AG04450 (cell line): ENCODE measurements around the gene MCOLN2. TPM values are rescaled to one million over a fixed set of nuclear protein-coding genes. Genes with fewer than 3 reads are reported as not detected.
"Not testable (repeated sequence)": the region's sequence is repeated elsewhere in the genome, so short reads cannot be mapped to it uniquely, and the experiment has no call there.

ENCODE experiments used
- CTCF ChIA-PET: fragments of 300-600, 350-600 bp; formaldehyde crosslinking; extraction: SDS; loops from one replicate; lab custom pipeline; 2022; ENCODE audit warnings: antibody characterized with exemption, inconsistent platforms; lab: Charles Lee
- POLR2A ChIA-PET: fragments of 350-600 bp; formaldehyde crosslinking; extraction: SDS; loops from one replicate; lab custom pipeline; 2021; ENCODE audit warnings: antibody characterized with exemption, inconsistent platforms; lab: Yijun Ruan, JAX
- DNase-seq: peaks from one replicate; pipeline ENCODE4 v3.0.0-alpha.2; 2011; ENCODE audit warnings: low read depth, low spot score
- H3K27ac ChIP-seq: one replicate; pipeline ENCODE4 v1.5.1; 2012; ENCODE audit warnings: low read depth, low read length, control low read depth
- H3K27me3 ChIP-seq: one replicate; pipeline ENCODE4 v1.6.0; 2012; ENCODE audit warnings: low read length; ENCODE audit not compliant: control insufficient read depth, insufficient read depth
- H3K4me3 ChIP-seq: 2 replicates; pipeline ENCODE4 v1.5.1; 2011; ENCODE audit warnings: mild to moderate bottlenecking, low read depth, low read length, control low read depth
- H3K9me3 ChIP-seq: 2 replicates; pipeline ENCODE4 v1.5.1; 2012; ENCODE audit warnings: low read length; ENCODE audit not compliant: control insufficient read depth, insufficient read depth
- CTCF ChIP-seq: IDR thresholded peaks from 2 replicates; pipeline ENCODE4 v1.5.1; 2011; ENCODE audit warnings: low read depth, low read length, control low read depth, inconsistent platforms
- polyA plus RNA-seq: library from polyadenylated mRNA; depleted of rRNA; stranded (reverse); fragments of >200 nt; gene quantifications from 2 replicates; pipeline ENCODE4 v1.2.3, GENCODE V29; 2011

MCOLN2 gene
- polyA plus RNA-seq, 1 experiment, result 0.37 TPM

DNA sequence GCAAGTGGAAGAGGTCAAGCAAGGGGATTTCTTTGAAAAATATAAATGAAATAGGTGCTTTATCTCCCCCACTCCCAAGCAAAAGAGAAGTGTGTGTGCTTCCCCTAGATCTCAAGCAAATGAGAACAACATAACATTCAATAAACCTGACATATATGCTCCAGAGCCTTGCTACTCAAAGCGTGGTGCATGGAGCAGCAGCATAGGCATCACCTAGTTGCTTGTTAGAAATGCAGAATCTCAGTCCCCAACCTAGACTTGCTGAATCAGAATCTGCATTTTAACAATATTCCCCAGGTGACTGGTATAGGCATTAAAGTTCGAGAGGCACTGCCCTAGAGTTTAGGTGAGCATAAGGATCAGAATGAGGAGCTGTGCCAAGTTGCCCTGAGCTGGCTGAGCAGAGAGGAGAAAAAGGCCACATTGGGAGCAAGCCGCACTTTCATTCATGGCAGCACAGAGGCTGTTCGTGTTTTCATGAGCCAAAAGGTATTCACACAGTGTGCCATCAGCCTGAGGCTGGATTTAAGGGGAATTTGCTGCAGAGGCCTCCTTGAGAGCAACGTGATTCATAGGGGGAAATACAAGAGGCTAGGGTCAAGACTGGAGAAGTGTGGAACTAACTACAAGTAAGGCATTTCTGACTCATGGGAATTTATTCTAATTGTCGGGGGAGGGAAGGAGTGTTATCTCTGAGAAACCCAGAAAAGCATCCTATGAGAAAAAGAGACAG is 89.7 kb downstream of the MCOLN2 start:
- ChIA-PET POLR2A (no interaction called here), CTCF (no interaction called here)
- Histone ChIP-seq H3K27ac (no peak overlapping the region), H3K9me3 (no peaks in the 10 kb centered on the region), H3K27me3 (no peaks in the 10 kb centered on the region), H3K4me3 (no peak overlapping the region)
- no peak for DNase-seq
- TF ChIP-seq CTCF, result no peak

GRCh38 chr1:84902727-84903126 is 94.2 kb downstream of the MCOLN2 start:
- H3K9me3 ChIP-seq, DNase-seq, POLR2A ChIA-PET, H3K27ac ChIP-seq, H3K4me3 ChIP-seq, H3K27me3 ChIP-seq, CTCF ChIA-PET: not testable (repeated sequence)

GRCh38 chr1:84899969-84900368 is 96.9 kb downstream of the MCOLN2 start:
- no peaks in the 10 kb centered on the region for H3K9me3 ChIP-seq
- peaks cover 9% of the 10 kb centered on the region for H3K27me3 ChIP-seq
- no peak overlapping the region for H3K27ac ChIP-seq
- ChIA-PET POLR2A (no interaction called here), CTCF (interaction anchor here (0.6 to 1.2 kb wide), 3 partner anchors 10 to 360 kb away, joined by 3 to 4 read pairs (median 4); partner anchors contain the start of gene C1orf52)
- no peak overlapping the region for H3K4me3 ChIP-seq
- DNase-seq, result no peak
- TF ChIP-seq CTCF, result no peak

DNA sequence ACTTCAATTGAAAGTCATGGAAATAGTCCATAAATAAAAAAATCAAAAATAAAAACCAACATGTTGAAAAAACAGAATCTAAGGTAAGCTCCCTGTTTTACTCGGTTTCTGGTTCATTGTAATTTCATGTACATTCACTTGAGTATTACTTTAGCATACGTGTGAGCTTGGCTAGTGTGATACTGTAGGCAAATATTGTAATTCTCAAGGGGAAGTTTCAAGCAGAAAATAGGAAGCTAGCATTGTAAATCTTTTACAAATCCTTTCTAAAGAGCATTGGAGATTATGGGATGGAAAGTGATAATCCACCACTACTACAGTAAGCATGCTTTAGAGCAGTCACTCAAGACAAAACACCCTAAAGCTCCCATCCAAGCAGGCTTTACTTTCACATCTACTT is 100.6 kb downstream of the MCOLN2 start:
- ChIA-PET POLR2A (interaction anchor here (0.7 kb wide), 1 partner anchor 12 kb away, joined by 4 read pairs; no protein-coding TSS in a partner anchor), CTCF (interaction anchor here (0.8 to 1.2 kb wide), 2 partner anchors 115 to 123 kb away, joined by 3 read pairs; no protein-coding TSS in a partner anchor)
- no peak for DNase-seq
- no peak overlapping the region for H3K27ac ChIP-seq
- H3K27me3 ChIP-seq, result peaks cover 20% of the 10 kb centered on the region
- H3K4me3 ChIP-seq, result no peak overlapping the region
- no peaks in the 10 kb centered on the region; the same call in 1 of the 2 replicates for H3K9me3 ChIP-seq
- no peak for TF ChIP-seq CTCF

- DNase-seq, result no peak
- Histone ChIP-seq H3K9me3 (no peaks in the 10 kb centered on the region; the same call in 1 of the 2 replicates), H3K27ac (no peak within 1 kb of the TSS), H3K27me3 (peaks cover 14% of the 10 kb centered on the region), H3K4me3 (peak within 1 kb of the TSS; percentile 56)
- no peak for TF ChIP-seq CTCF
- ChIA-PET CTCF (no interaction called here), POLR2A (no interaction called here)
These were observed 104.0 kb downstream of the MCOLN2 start, which contains the start of gene LPAR3 for GRCh38 chr1:84892705-84893618. Gene LPAR3, minus strand, starts transcription at chr1:84893206. Its CDS starts 27,086 bp downstream, at chr1:84866120.
